Left renal pelvis (tissue), 4 donors: ENCODE measurements around the gene CLEC2D. TPM values are rescaled to one million over a fixed set of nuclear protein-coding genes. Genes with fewer than 3 reads are reported as not detected.
"Not testable (repeated sequence)": the region's sequence is repeated elsewhere in the genome, so short reads cannot be mapped to it uniquely, and the experiment has no call there.

Experiments
- DNase-seq, 4 donors: peaks; one replicate each; pipeline ENCODE4 v3.0.0-alpha.2; 2013; ENCODE audit warnings: low read depth in 4 of 4, low spot score in 3 of 4
- polyA plus RNA-seq, 4 donors: library from polyadenylated mRNA; unstranded; fragments of 120-200 nt; gene quantifications; one replicate each; pipeline ENCODE4 v1.2.1, GENCODE V29; 2013; ENCODE audit not compliant: insufficient read length in 4 of 4

Gene CLEC2D
- polyA plus RNA-seq, 4 donors, result 10.3 to 24.7 (median 16.0) TPM

DNA sequence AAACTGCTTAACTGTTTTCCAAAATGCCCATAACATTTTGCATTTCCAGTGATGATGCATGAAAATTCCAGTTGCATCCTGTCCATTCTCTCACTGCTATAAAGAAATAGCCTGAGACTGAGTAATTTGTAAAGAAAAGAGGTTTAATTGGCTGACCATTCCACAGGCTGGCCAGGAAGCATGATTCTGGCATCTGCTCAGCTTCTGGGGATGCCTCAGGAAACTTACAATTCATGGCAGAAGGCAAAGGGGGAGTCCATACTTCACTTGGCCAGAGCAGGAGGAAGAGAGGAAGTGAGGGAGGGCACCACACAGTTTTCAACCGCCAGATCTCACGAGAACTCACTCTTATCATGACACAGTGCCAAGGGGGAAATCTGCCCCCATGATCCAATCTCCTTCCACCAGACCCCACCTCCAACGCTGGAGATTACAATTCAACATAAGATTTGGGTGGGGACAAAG, 18.2 kb upstream of the CLEC2D start:
- DNase-seq, result no peak

DNA sequence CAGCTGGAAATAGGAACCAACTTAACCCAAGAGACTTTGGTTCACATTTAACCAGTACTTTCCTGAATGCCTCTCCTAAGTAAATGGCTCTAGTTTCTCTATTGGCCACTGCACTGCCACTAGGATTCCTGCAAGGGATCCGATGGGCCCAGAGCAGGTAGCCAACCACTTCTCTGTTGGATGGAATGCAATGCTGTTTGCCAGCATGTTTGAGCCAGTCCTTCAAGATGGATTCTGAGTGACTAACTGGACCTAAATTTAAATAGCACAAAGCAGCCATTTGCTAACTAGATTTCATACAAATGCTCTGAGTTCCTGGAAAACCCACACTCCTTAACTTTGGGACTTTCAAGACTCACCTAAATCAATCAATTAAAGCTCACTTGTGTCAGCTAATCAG, 9.5 kb upstream of the CLEC2D start:
- DNase-seq, result no peak

DNA sequence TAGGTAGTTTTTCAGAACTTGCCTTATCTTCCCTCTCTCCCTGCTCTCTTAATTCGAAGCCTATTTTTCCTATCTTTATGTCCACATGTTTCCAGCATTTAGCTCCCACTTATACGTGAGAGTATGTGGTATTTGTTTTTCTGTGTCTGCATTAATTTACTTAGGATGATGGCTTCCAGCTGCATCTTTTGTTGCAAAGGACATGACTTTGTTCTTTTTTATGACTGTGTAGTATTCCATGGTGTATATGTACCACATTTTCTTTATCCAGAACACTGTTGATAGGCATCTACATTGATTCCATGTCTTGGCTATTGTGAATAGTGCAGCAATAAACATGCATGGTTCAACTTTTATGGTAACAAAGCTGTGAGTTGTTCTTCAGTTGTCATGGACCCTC, 7.8 kb upstream of the CLEC2D start:
- no peak for DNase-seq

DNA sequence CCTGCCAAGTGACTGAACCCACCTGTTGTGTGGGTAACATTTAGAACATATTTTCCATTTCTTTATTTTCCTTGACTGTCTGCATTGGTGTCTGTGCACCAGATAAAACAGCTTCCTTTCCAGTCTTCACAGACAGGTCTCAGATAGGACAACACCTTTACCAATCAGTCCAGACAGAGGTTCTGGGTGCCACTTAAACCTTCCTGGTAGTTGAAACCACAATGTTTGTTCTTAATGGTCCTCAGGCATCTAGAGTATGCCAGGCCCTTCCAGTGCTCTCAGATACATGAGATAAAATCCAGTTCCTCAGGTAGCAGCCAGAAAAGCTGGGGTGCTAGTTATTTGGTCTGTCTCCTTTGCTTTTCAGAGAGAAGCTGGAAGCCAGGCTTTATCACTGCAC, 7.0 kb upstream of the CLEC2D start:
- DNase-seq, result no peak

DNA sequence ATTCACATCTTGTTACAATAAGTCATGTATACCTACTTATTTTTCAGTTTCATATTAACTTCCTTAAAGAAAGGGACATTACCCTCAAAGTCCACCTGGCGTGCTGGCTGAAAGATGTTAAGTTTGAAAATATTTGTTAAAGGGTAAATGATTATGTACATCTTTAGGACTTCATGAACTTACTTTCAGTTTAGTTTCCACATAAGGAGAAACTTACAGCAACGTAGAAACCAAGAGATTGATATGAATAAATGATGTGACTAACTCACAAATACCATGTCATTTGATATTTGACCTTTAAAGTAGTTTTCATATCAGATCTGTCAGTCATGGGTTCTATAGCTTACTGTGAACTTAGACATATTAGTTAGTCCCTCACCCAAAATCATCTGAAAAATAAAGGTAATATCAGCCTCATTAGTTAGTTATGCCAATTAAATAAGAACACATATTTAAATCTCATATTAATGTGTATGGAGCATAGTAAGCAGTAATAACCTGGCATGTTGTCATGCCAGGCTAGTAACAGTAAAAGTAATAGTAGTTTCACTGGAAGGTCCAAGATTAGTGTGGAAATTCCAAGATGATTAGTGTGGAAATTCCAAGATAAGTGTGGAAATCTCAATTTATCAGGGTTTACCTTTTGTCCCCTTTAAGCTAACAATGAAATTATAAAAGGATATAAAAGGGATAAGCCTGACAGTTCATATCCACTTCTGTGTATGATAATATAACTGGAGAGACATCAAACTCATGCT, 1.9 kb upstream of the CLEC2D start:
- DNase-seq, result no peak

DNA sequence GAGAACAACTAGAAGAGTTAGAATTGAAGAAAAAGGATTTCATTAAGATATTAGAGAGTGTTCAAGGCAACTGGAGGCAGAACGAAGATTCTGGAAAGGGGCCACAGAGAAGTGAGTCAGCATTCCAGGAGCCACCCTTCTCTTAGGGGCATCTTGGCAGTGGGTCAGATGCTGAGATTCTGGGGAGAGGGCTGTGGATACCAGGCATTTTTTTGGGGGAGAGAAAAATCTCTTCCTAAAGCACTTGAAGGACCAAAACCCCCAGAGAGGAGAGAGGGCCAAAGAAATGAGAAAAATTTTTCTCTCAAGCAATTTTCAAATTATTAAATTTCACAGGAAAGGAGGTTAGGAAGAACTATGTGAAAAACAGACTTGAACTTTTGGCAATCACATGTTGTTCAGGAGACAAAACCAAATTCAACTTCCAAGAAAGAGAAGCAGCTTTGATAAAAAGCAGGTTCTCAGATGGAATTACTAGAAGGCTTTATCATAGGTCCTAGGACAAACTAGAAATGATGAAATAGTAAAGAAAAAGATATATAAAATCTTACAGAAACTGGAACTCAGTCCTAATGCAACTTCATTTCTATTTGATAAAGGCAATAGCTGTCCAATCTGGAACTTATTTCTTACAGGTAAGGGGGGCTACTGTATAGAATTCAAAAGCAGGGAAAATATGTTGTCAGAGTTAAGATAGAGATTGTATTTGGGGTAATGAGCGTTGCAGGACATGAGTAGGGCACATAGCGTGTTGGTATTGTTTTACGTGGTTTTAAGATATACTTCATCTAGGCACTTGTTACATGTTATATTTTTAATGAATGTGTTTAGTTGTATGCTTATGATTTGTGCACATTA, 1.1 kb upstream of the CLEC2D start:
- DNase-seq, result no peak

DNA sequence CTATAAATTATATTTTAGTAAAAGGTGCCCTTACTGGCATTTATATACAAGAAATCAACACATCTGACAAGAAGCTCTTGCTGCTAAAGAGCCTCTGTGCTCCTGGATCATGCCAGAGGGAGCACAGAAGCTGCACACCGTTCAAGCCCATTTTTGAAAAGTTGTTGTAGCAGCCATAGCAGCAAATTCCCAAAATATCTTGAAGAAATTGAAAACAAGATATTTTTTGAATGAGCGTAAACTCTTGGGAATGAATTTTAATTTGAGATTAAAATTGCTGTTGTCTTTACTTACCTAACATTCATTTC, 540 bp upstream of the CLEC2D start:
- no peak for DNase-seq

DNA sequence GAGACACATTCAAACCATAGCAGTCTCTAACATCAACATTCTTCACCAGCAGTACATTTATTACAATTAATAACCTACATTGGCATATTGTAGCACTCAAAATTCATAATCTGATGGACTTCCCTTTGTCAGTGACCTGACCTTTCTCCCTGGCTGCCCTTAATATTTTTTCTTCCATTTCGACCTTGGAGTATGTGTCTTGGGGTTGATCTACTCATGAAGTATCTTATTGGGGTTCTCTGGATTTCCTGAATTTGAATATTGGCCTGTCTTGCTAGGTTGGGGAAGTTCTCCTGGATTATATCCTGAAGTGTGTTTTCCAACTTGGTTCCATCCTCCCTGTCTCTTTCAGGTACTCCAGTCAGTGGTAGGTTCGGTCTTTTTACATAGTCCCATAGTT, 2.8 kb downstream of the CLEC2D start:
- not testable (repeated sequence) for DNase-seq

DNA sequence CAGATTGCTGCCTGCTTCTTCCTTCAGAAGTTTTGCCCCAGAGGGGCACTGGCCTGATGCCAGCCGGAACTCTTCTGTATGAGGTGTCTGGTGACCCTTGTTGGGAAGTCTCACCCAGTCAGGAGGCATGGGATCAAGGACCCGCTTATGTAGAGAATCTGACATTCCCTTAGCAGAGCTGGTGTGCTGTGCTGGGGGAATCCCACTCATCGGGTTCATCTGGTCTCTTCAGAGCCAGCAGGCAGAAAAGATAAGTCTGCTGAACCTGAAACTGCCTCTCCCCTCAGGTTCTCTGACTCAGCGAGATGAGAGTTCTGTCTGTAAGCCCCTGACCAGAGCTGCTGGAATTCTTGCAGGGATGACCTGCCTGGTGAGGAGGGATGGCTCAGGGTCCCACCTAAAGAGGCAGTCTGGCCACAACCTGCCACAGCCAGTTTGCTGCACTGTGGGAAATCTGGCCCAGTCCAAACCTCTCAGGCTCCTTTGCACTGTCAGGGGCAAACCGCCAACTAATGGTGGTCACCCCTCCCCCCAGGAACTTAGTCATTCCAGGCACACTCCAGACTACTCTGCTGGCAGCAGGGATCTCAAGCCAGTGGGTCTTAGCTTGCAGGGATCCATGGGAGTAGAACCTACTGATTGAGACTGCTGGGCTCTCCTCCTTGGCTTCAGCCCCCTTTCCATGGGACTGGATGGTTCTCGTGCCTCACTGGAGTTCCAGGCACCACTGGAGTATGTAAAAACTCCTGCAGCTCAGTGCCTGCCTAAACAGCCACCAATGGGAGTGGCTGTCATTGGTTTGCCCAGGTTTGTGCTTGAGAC, 4.1 kb downstream of the CLEC2D start:
- no peak for DNase-seq

DNA sequence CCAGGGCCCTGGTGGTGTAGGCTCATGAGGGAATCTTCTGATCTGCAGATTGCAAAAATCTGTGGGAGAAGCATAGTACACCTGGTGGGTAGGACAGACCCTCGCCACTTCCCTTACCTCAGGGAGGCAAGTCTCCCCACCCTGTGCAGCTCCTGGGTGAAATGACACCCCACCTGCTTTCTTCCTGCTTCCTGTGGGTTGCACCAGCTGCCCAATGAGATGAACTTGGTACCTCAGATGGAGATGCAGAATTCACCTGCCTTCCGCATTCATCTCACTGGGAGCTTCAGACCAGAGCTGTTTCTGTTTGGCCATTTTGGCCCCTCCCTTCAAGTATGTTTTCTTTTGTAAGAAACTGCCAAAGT, 4.7 kb downstream of the CLEC2D start:
- no peak for DNase-seq

DNA sequence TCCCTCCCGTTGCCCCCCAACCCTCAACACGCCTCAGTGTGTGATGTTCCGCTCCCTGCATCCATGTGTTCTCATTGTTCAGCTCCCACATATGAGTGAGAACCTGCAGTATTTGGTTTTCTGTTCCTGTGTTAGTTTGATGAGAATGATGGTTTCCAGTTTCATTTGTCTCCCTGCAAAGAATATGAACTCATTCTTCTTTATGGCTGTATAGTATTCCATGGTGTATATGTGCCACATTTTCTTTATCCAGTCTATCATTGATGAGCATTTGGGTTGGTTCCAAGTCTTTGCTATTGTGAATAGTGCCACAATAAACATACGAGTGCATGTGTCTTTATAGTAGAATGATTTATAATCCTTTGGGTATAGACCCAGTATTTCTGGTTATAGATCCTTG, 13.0 kb downstream of the CLEC2D start:
- not testable (repeated sequence) for DNase-seq

DNA sequence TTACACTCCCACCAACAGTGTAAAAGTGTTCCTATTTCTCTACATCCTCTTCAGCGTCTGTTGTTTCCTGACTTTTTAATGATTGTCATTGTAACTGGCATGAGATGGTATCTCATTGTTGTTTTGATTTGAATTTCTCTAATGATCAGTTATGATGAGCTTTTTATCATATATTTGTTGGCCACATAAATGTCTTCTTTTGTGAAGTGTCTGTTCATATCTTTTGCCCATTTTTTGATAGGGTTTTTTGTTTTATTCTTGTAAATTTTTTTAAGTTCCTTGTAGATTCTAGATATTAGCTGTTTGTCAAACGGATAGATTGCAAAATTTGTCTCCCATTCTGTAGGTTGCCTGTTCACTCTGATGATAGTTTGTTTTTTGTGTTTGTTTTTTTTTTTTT, 13.4 kb downstream of the CLEC2D start:
- not testable (repeated sequence) for DNase-seq

DNA sequence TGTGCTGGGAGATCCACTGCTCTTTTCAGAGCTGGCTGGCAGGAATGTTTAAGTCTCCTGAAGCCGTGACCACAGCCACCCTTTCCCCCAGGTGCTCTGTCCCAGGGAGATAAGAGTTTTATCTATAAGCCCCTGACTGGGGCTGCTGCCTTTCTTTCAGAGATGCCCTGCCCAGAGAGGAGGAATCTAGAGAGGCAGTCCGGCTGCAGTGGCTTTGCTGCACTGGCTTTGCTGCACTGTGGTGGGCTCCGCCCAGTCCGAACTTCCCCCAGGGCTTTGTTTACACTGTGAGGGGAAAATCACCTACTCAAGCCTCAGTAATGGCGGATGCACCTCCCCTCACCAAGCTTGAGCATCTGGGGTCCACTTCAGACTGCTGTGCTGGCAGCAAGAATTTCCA, 15.9 kb downstream of the CLEC2D start:
- not testable (repeated sequence) for DNase-seq

DNA sequence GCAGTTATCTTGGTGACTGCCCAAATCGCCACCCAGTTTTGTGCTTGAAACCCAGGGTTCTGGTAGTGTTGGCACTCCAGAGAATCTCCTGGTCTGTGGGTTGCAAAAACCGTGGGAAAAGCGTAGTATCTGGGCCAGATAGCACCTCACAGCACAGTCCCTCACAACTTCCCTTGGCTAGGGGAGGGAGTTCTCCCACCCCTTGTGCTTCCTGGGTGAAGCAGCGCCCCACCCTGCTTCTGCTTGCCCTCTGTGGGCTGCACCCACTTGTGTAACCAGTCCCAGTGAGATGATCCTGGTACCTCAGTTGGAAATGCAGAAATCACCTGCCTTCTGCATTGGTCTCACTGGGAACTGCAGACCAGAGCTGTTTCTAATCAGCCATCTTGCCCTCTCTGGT, 16.4 kb downstream of the CLEC2D start:
- DNase-seq, result no peak

DNA sequence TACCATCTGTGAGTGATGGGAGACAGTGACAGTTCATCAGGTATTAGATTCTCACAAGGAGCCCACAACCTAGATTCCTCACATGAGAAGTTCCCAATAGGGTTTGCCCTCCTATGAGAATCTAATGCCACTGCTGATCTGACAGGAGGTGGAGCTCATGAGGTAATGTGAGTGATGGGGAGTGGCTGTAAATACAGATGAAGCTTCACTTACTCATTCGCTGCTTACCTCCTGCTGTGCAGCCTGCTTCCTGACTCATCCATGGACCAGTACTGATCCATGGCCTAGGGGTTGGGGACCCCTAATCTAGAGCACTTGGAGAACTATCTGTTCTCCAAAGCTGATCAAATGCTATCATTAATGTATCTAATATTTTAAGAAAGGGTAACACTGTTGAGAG, 17.7 kb downstream of the CLEC2D start:
- no peak for DNase-seq

DNA sequence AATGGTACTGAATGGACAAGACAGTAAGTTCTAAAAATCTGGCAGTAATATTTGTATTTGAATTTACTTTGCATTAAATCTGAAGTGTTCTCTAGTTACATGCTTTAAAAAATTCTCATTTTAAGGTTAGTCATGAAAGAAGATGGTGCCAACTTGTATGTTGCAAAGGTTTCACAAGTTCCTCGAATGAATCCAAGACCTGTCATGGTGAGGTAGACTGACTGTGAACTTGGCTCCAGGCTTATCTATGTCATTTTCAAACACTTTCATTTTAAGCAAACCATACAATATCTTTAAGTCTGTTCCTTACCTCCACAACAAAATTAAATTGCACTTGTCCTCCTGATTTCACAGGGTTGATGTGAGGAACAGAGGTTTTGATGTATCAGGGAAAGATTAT, 23.4 kb downstream of the CLEC2D start:
- no peak for DNase-seq

DNA sequence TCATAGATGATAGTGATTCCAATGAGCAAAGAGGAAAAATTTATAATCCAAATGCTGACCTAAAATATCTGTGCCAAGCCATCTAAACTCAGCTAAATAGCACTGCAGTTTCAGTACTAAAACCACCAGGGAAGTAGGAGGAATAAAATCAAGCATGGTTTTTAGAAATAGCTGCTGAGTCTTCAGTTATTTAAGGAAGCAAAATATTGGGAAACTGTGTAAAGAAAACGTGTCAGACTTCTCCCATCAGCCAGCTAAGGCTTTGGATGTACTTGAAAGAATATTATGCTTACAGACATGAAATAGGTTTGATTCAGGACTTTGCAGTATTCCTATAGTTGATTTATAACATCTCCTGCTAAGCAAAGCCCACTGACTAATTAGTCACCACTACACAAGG, 24.7 kb downstream of the CLEC2D start:
- DNase-seq, result no peak

DNA sequence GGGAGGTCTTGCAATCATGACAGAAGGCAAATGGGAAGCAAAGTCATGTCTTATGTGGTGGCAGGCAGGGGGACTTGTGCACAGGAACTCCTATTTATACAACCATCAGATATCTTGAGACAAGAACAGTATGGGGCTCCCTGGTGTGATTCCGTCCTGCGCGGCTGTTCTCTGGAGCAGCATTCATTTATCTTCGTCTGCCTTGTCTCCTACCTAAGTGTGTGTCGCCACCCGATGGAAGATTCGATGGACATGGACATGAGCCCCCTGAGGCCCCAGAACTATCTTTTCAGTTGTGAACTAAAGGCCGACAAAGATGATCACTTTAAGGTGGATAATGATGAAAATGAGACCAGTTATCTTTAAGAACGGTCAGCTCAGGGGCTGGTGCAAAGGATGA, 25.6 kb downstream of the CLEC2D start:
- not testable (repeated sequence) for DNase-seq

DNA sequence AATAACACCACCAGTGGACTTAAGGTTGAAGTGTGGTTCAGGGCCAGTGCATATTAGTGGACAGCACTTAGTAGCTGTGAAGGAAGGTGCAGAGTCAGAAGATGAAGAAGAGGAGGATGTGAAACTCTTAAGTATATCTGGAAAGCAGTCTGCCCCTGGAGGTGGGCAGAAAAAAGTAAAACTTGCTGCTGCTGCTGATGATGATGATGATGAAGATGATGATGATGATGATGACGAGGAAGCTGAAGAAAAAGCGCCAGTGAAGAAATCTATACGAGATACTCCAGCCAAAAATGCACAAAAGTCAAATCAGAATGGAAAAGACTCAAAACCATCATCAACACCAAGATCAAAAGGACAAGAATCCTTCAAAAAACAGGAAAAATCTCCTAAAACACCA, 26.1 kb downstream of the CLEC2D start:
- not testable (repeated sequence) for DNase-seq

DNA sequence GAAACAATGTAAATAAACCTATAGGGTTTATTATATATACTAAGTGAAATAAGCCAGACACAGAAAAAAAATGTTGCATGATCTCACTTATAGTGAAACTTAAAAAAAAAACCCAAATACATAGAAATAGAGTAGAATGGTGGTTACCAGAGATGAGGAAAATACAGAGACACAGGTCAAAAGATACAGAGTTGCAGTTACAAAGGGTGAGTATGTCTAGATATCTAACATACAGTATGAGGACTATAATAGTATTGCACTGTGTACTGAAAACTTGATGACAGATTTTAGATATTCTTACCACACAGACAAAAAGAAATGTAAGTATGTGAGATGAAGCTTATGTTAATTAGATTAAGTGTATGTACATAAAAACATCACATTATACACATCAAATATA, 28.1 kb downstream of the CLEC2D start:
- DNase-seq, result no peak

DNA sequence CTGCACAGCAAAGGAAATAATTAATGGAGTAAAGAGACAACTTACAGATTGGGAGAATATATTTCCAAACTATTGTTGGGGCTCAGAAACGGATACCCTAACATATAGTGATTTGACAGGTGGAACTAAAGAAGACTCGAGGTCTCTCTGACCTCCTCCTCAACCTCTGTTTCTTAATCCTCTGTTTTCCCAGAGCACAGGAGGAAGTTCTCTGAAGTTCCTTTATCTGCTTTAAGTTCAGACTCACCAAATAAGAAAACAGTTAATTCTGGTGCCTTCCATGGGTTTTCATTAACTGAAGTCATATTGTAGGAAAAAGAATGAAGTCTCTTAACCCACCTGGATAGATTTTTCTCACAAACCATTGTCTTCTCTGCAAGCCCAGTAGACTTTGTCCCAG, 29.2 kb downstream of the CLEC2D start:
- DNase-seq, result no peak
